ENCODE data around the gene C16orf86. TPM values are rescaled to one million over a fixed set of nuclear protein-coding genes. Genes with fewer than 3 reads are reported as not detected.
"Not testable (repeated sequence)": the region's sequence is repeated elsewhere in the genome, so short reads cannot be mapped to it uniquely, and the experiment has no call there.

C16orf86 gene
- total RNA-seq, 2 donors from 2014 or later, result 1.5 to 1.8 TPM

DNA sequence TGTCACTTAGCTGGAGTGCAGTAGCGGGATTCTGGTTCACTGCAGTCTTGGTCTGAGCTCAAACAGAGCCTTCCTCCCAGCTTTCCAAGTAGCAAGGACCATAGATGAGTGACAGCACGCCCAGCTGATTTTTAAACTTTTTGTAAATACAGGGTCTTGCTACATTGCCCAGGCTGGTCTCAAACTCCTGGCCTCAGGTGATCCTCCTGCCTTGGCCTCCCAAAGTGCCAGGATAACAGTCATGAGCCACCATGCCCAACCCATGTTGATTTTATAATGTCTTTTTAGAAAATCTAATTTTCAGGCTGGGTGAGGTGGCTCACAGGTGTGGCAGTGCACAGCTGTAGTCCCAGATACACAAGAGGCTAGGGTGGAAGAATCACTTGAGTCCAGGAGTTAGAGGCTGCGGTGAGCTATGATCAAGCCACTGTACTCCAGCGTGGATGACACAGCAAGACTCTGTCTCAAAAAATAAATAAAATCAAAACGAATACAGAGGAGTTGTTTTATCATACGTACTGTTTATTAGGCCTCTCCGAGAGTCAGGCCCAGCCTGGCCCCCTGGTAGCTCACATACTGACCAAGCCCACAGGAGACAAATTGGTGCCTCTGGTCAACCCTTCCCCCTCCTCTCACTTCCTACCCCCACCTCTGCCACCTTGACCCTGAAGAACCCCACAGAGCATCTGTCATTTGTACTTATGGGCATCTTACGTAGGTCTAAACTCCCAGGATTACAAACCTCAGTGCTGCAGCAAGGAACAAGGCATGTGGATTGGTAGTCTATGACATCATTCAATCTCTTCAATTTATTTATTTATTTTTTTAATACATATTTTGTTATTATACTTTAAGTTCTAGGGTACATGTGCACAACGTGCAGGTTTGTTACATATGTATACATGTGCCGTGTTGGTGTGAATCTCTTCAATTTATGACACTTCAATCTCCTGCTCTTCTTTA is 13.6 kb downstream of the C16orf86 start:
- H3K9me3 Mint-ChIP-seq, result no peaks in the 10 kb centered on the region
- H3K36me3 Mint-ChIP-seq (ENCODE audit: low read depth), result peaks cover 20% of the 10 kb centered on the region
- ATAC-seq (replicated peaks), result no peak
- no peaks in the 10 kb centered on the region for H3K27me3 Mint-ChIP-seq
- H3K4me1 Mint-ChIP-seq, result peaks cover 6% of the 10 kb centered on the region
- no peak overlapping the region for H3K27ac Mint-ChIP-seq
- H3K4me3 Mint-ChIP-seq, result no peak overlapping the region

- no peak for ATAC-seq (replicated peaks)
- Mint-ChIP-seq H3K4me1 (peaks cover 16% of the 10 kb centered on the region), H3K27ac (peak overlapping the region; percentile 67), H3K27me3 (no peaks in the 10 kb centered on the region), H3K36me3 (ENCODE audit: low read depth) (peaks cover 25% of the 10 kb centered on the region), H3K4me3 (no peak overlapping the region), H3K9me3 (no peaks in the 10 kb centered on the region)
Observed at GRCh38 chr16:67683767-67684166, 17.2 kb downstream of the C16orf86 start.

DNA sequence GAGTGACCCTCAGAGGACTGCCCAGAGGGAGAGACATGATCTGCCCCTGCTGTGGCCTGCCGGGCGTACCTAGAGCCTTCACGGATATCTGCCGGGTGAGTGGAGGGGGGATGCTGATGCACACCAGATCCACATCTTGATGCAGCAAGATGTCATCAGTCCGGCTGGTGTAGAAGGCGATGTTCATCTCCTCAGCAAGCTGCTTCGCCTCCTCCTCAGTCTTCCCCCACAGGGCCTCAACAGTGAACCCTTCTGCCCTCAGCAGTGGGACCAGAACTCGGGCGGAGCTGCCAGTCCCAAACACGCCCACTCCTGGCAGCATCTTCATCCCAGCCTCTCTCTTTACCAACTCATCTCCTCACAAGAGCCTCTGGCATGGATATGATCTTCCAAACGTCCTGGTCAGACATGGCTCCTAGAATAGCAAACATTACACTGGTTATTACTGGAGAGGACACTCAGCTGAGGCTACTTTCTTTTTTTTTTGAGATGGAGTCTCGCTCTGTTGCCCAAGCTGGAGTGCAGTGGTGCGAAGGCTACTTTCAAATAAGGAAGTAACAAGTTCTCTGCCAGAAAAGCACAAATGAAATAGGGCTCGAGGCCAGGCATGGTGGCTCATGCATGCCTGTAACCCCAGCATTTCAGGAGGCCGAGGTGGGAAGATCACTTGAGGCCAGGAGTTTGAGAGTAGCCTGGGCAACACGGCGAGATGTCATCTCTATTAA is 18.9 kb downstream of the C16orf86 start:
- Mint-ChIP-seq H3K4me1 (peaks cover 16% of the 10 kb centered on the region), H3K36me3 (ENCODE audit: low read depth) (peaks cover 25% of the 10 kb centered on the region), H3K9me3 (no peaks in the 10 kb centered on the region), H3K4me3 (peak overlapping the region; percentile 39), H3K27me3 (no peaks in the 10 kb centered on the region), H3K27ac (peak overlapping the region; percentile 63)
- ATAC-seq (replicated peaks), result no peak

DNA sequence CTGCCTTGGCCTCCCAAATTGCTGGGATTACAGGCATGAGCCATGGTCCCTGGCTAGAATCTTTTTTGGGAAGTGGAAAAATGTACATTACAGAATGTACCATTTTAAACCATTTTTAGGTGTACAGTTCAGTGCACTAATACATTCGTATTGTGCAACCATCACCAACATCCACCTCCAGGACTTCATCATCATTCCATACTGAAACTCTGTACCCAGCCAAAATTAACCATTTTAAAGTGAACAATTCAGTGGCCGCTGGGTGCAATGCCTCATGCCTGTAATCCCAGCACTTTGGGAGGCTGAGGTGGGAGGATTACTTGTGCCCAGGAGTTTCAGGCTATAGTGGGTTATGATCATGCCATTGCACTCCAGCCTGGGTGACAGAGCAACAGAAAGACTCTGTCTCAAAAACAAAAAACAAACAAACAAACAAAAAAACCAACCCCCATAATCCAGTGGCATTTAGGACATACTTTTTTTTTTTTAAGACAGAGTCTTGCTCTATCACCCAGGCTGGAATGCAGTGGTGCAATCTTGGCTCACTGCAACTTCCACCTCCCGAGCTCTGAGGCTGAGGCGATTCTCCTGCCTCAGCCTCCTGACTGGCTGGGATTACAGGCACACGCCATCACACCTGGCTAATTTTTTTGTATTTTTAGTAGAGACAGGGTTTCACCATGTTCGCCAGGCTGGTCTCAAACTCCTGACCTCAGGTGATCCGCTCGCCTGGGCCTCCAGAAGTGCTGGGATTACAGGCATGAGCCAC is 27.1 kb downstream of the C16orf86 start:
- H3K4me3 Mint-ChIP-seq; ATAC-seq (replicated peaks); H3K27me3 Mint-ChIP-seq; H3K4me1 Mint-ChIP-seq; H3K9me3 Mint-ChIP-seq; H3K27ac Mint-ChIP-seq: not testable (repeated sequence)
- H3K36me3 Mint-ChIP-seq (ENCODE audit: low read depth), result peaks cover 19% of the 10 kb centered on the region

DNA sequence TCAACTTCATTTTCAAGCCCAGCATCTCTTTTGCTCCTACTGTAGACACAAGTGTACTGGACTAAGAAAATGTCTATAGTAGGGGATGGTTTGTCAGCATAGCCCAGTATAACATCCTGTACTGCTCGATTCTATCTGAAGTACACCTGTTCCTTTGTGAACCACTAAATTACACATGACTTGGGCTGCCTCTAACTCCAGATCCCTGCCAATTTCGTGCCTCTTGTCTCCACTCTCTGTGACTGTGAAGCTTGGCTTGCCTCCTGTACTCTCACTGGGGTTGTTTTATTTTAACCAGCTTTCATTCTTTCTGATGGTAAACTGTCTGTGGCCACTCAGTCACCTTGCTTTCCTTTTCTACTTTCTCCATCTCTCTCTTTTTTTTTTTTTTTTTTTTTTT is 28.0 kb downstream of the C16orf86 start:
- no peak for ATAC-seq (replicated peaks)
- Mint-ChIP-seq H3K36me3 (ENCODE audit: low read depth) (peaks cover 22% of the 10 kb centered on the region), H3K4me1 (peaks cover 6% of the 10 kb centered on the region), H3K27ac (no peak overlapping the region), H3K9me3 (no peaks in the 10 kb centered on the region), H3K27me3 (no peaks in the 10 kb centered on the region), H3K4me3 (no peak overlapping the region)

DNA sequence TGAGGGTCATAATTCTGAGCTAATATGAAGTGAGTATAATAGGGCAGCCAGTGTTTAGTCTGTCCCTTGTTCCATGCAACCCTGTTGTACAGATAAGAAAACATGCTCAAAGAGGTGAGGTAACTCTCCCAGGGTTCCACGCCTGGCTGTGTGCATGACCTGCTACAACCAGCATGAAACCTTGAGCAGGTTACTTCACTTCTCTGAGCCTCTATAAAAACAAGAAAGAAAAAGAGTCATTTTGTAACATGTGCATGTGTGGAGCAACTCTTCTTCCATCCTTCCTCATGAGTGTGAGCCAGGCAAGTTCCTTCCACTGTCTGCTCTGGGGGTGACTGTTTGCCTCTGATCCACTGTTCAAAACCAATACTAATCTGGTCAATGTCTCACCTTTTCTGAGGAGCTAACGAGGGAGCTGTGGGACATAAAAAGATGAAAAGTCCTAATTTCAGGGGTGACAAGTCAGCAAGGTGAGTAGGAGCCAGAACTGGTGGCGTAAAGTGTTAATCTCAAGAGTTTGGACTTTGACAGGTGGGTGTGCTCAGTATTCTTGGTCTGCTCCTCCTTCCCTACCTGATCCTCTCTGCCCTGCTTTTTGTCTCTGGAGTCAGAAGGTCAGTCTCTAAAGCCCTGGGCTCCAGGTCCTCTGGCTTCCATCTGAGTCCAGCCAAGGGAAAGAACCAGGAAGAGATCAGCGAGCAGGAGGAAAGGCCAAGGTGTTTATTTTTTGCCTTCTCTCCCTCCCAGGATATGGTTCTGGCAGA is 31.0 kb downstream of the C16orf86 start:
- Mint-ChIP-seq H3K4me1 (no peaks in the 10 kb centered on the region), H3K27me3 (no peaks in the 10 kb centered on the region), H3K4me3 (no peak overlapping the region), H3K9me3 (no peaks in the 10 kb centered on the region), H3K36me3 (ENCODE audit: low read depth) (peaks cover 12% of the 10 kb centered on the region), H3K27ac (peak overlapping the region; percentile 14)
- ATAC-seq (replicated peaks), result no peak

DNA sequence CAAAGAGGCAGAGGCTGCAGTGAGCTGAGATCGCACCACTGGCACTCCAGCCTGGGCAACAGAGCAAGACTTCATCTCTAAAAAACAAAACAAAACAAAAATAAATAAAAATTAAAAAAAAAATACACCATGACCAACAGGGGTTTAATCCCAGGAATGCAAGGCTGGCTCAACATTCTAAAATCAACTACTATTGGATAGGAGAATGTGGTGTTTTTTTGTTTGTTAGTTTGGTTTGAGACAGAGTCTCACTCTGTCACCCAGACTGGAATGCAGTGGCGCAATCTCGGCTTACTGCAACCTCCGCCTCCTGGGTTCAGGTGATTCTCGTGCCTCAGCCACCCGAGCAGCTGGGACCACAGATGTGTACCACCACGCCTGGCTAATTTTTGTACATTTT is 32.7 kb downstream of the C16orf86 start:
- Mint-ChIP-seq H3K27ac (no peak overlapping the region), H3K4me3 (no peak overlapping the region), H3K27me3 (no peaks in the 10 kb centered on the region), H3K9me3 (no peaks in the 10 kb centered on the region), H3K36me3 (ENCODE audit: low read depth) (peaks cover 12% of the 10 kb centered on the region), H3K4me1 (peaks cover 8% of the 10 kb centered on the region)
- ATAC-seq (replicated peaks), result no peak

- no peaks in the 10 kb centered on the region for H3K27me3 Mint-ChIP-seq
- peaks cover 12% of the 10 kb centered on the region for H3K36me3 Mint-ChIP-seq (ENCODE audit: low read depth)
- peaks cover 14% of the 10 kb centered on the region for H3K4me1 Mint-ChIP-seq
- no peak for ATAC-seq (replicated peaks)
- no peaks in the 10 kb centered on the region for H3K9me3 Mint-ChIP-seq
- no peak overlapping the region for H3K4me3 Mint-ChIP-seq
- no peak overlapping the region for H3K27ac Mint-ChIP-seq
Observed at GRCh38 chr16:67701420-67701819, 34.8 kb downstream of the C16orf86 start.

GRCh38 chr16:67702130-67702529 is 35.5 kb downstream of the C16orf86 start:
- Mint-ChIP-seq H3K27ac (no peak overlapping the region), H3K36me3 (ENCODE audit: low read depth) (peaks cover 12% of the 10 kb centered on the region), H3K9me3 (no peaks in the 10 kb centered on the region), H3K4me1 (peaks cover 14% of the 10 kb centered on the region), H3K27me3 (no peaks in the 10 kb centered on the region), H3K4me3 (no peak overlapping the region)
- no peak for ATAC-seq (replicated peaks)

DNA sequence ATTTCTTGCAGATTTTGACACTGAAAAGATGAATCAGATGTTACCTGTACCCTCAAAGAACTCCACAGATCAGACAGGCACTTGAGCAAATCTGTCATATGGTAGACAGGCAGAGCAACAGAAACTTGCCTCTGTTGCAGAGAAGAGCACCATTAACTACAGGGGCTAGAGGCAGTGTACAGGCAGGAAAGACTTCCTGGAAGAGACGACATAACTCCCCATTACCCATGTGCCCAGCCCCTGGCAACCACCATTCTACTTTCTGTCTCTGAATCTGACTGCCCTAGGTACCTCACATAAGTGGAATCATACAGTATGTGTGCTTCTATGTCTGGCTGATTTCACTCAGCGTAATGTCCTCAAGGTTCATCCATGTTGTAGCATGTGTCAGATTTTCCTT is 37.0 kb downstream of the C16orf86 start:
- Mint-ChIP-seq H3K27ac (peak overlapping the region; percentile 58), H3K9me3 (no peaks in the 10 kb centered on the region), H3K4me1 (peaks cover 14% of the 10 kb centered on the region), H3K27me3 (no peaks in the 10 kb centered on the region), H3K4me3 (peak overlapping the region; percentile 70), H3K36me3 (ENCODE audit: low read depth) (peaks cover 4% of the 10 kb centered on the region)
- ATAC-seq (replicated peaks), result peak; percentile 90

GRCh38 chr16:67704110-67704509 is 37.5 kb downstream of the C16orf86 start:
- Mint-ChIP-seq H3K27ac (peak overlapping the region; percentile 58), H3K4me1 (peaks cover 14% of the 10 kb centered on the region), H3K27me3 (no peaks in the 10 kb centered on the region), H3K4me3 (peak overlapping the region; percentile 70), H3K9me3 (no peaks in the 10 kb centered on the region), H3K36me3 (ENCODE audit: low read depth) (no peaks in the 10 kb centered on the region)
- ATAC-seq (replicated peaks), result no peak

DNA sequence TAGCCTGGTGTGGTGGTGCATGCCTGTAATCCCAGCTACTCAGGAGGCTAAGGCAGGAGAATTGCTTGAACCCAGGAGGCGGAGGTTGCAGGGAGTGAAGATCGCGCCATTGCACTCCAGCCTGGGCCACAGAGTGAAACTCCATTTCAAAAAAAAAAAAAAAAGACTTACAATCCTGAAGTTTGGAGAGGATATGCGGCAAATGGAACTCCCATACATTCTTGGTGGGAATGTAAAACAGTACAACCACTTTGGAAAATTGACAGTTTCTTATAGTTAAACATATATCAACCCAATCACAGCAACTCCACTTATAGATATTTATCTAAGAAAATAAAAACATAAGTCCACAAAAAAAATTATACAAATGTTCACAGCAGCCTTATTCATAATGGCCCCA is 40.6 kb downstream of the C16orf86 start:
- no peak for ATAC-seq (replicated peaks)
- H3K27ac Mint-ChIP-seq, result no peak overlapping the region
- H3K4me1 Mint-ChIP-seq, result peaks cover 22% of the 10 kb centered on the region
- H3K9me3 Mint-ChIP-seq, result no peaks in the 10 kb centered on the region
- no peak overlapping the region for H3K4me3 Mint-ChIP-seq
- no peaks in the 10 kb centered on the region for H3K27me3 Mint-ChIP-seq
- no peaks in the 10 kb centered on the region for H3K36me3 Mint-ChIP-seq (ENCODE audit: low read depth)

DNA sequence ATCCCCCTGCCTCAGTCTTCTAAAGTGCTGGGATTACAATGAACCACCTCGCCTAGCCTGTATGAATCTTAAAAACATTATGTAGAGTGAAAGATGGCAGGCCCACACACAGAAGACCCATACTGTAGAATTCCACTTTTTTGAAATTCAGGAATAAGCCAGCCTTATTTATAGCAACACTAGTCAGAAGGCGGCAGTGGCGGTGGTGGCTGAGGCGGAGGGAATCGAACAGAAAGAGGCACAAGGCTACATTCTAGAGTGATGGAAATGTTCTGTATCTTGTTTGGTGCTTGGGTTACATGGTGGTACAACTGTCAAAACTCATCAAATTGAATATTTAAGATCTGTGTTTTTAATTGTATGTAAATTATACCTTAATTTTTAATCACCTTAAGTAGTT is 41.2 kb downstream of the C16orf86 start:
- Mint-ChIP-seq H3K27me3 (no peaks in the 10 kb centered on the region), H3K4me3 (no peak overlapping the region), H3K36me3 (ENCODE audit: low read depth) (no peaks in the 10 kb centered on the region), H3K9me3 (no peaks in the 10 kb centered on the region), H3K4me1 (peaks cover 22% of the 10 kb centered on the region), H3K27ac (no peak overlapping the region)
- ATAC-seq (replicated peaks), result no peak

DNA sequence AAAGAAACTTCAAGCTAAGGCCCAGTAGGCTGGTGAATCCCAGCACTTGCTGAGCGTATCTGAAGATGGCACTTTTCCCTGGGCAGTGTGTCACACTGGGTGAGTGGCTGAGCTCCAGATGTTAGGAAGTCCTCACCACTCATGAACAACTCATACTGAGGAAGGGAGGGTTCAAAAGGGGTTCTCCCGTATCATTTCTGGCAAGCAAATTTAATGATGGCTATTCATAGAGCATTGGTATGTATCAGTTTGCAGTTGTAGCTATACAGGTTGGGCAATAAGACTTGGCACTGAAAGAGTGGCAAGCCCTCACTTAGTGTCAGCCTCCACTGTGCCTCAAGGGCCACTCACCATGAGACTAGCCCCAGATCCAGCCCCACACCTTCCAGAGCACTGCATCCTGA is 41.8 kb downstream of the C16orf86 start:
- Mint-ChIP-seq H3K27me3 (no peaks in the 10 kb centered on the region), H3K4me1 (peaks cover 21% of the 10 kb centered on the region), H3K9me3 (no peaks in the 10 kb centered on the region), H3K36me3 (ENCODE audit: low read depth) (no peaks in the 10 kb centered on the region), H3K4me3 (no peak overlapping the region), H3K27ac (no peak overlapping the region)
- no peak for ATAC-seq (replicated peaks)
